Anterior cingulate cortex (tissue), 58 donors: ENCODE data around the gene CCL13.

Experiments used
- DNase-seq, 58 donors: peaks; one replicate each; lab custom pipeline; 2025; lab: John Stamatoyannopoulos, UW

The CCL13 gene

GRCh38 chr17:34382621-34383124 lies 26.4 kb downstream of the CCL13 start:
- DNase-seq, result no peak

GRCh38 chr17:34383216-34383615 lies 26.9 kb downstream of the CCL13 start:
- DNase-seq, result no peak

- DNase-seq, result no peak
These were observed 28.0 kb downstream of the CCL13 start for GRCh38 chr17:34384271-34384670.

GRCh38 chr17:34384822-34385605 lies 28.7 kb downstream of the CCL13 start:
- DNase-seq, result no peak

GRCh38 chr17:34386343-34386696 lies 30.0 kb downstream of the CCL13 start:
- DNase-seq, result no peak

GRCh38 chr17:34386697-34387550 lies 30.6 kb downstream of the CCL13 start:
- peak in 8 of 58 donors; percentile 7 to 48 (median 17) for DNase-seq

- DNase-seq, result no peak
These were observed 31.3 kb downstream of the CCL13 start for GRCh38 chr17:34387566-34387965.

GRCh38 chr17:34389126-34389750 lies 33.0 kb downstream of the CCL13 start:
- DNase-seq, result peak in 1 of 58 donors; percentile 23

GRCh38 chr17:34390649-34391048 lies 34.4 kb downstream of the CCL13 start:
- no peak for DNase-seq

- no peak for DNase-seq
These were observed 35.0 kb downstream of the CCL13 start for GRCh38 chr17:34391241-34391640.

- DNase-seq, result no peak
These were observed 37.1 kb downstream of the CCL13 start for GRCh38 chr17:34393401-34393800.

- no peak for DNase-seq
These were observed 41.0 kb downstream of the CCL13 start for GRCh38 chr17:34397265-34397664.

GRCh38 chr17:34398990-34399389 lies 42.7 kb downstream of the CCL13 start:
- peak in 2 of 58 donors; percentile 1 to 28 for DNase-seq

- no peak for DNase-seq
These were observed 43.4 kb downstream of the CCL13 start for GRCh38 chr17:34399725-34400124.

- no peak for DNase-seq
These were observed 44.1 kb downstream of the CCL13 start for GRCh38 chr17:34400301-34400931.

GRCh38 chr17:34401165-34401564 lies 44.9 kb downstream of the CCL13 start:
- DNase-seq, result no peak

- DNase-seq, result no peak
These were observed 46.7 kb downstream of the CCL13 start for GRCh38 chr17:34403006-34403405.

GRCh38 chr17:34406226-34406625 lies 49.9 kb downstream of the CCL13 start:
- no peak for DNase-seq
